ENCODE results near the gene LIM2.

The LIM2 gene

GRCh38 chr19:51346742-51347141, 41.0 kb downstream of the LIM2 start:
- no peak overlapping the region for H3K4me3 ChIP-seq (ENCODE audit: low read length)
- no peak for DNase-seq (ENCODE audit: low read depth)
- TF ChIP-seq CTCF (IDR thresholded peaks at IDR 0.05; ENCODE audit: insufficient read depth, low read depth, low read length, missing control alignments): no peak

GRCh38 chr19:51345076-51345620, 42.6 kb downstream of the LIM2 start:
- no peak overlapping the region for H3K4me3 ChIP-seq (ENCODE audit: low read length)
- TF ChIP-seq CTCF (IDR thresholded peaks at IDR 0.05; ENCODE audit: insufficient read depth, low read depth, low read length, missing control alignments): no peak
- DNase-seq (ENCODE audit: low read depth): no peak

GRCh38 chr19:51342631-51343569, 44.9 kb downstream of the LIM2 start:
- TF ChIP-seq CTCF (IDR thresholded peaks at IDR 0.05; ENCODE audit: insufficient read depth, low read depth, low read length, missing control alignments): no peak
- no peak for DNase-seq (ENCODE audit: low read depth)
- no peak overlapping the region for H3K4me3 ChIP-seq (ENCODE audit: low read length)

GRCh38 chr19:51341976-51342580, 45.7 kb downstream of the LIM2 start, which contains the start of gene VSIG10L:
VSIG10L (minus strand) TSS chr19:51342139; CDS start chr19:51342124, 15 bp downstream.
- peak; percentile 13 for DNase-seq (ENCODE audit: low read depth)
- H3K4me3 ChIP-seq (ENCODE audit: low read length): peak within 1 kb of the TSS; percentile 48
- no peak for TF ChIP-seq CTCF (IDR thresholded peaks at IDR 0.05; ENCODE audit: insufficient read depth, low read depth, low read length, missing control alignments)

- peak overlapping the region; percentile 48 for H3K4me3 ChIP-seq (ENCODE audit: low read length)
- TF ChIP-seq CTCF (IDR thresholded peaks at IDR 0.05; ENCODE audit: insufficient read depth, low read depth, low read length, missing control alignments): no peak
- DNase-seq (ENCODE audit: low read depth): no peak
Observed at GRCh38 chr19:51341066-51341465, 46.7 kb downstream of the LIM2 start.

- peak overlapping the region; percentile 73 for H3K4me3 ChIP-seq (ENCODE audit: low read length)
- DNase-seq (ENCODE audit: low read depth): peak; percentile 99
- TF ChIP-seq CTCF (IDR thresholded peaks at IDR 0.05; ENCODE audit: insufficient read depth, low read depth, low read length, missing control alignments): peak; percentile 5
Observed at GRCh38 chr19:51339687-51340656, 47.8 kb downstream of the LIM2 start.
